HPDE6-E6E7 (cell line): ENCODE results near the gene ST6GALNAC2.
"Not testable (repeated sequence)": the region's sequence is repeated elsewhere in the genome, so short reads cannot be mapped to it uniquely, and the experiment has no call there.

ENCODE experiments used
- DNase-seq: peaks from one replicate; pipeline ENCODE4 v3.0.0; 2011; ENCODE audit warnings: missing footprints; ENCODE audit errors: extremely low spot score

The ST6GALNAC2 gene

GRCh38 chr17:76528528-76529223 lies 57.0 kb downstream of the ST6GALNAC2 start:
- DNase-seq, result no peak

GRCh38 chr17:76528156-76528527 lies 57.5 kb downstream of the ST6GALNAC2 start:
- DNase-seq, result no peak

- DNase-seq, result peak; percentile 61
These were observed 58.1 kb downstream of the ST6GALNAC2 start for GRCh38 chr17:76527430-76528111.

GRCh38 chr17:76527016-76527415 lies 58.6 kb downstream of the ST6GALNAC2 start:
- DNase-seq, result not testable (repeated sequence)

GRCh38 chr17:76525513-76525833 lies 60.2 kb downstream of the ST6GALNAC2 start:
- DNase-seq, result not testable (repeated sequence)

GRCh38 chr17:76524598-76525512 lies 60.8 kb downstream of the ST6GALNAC2 start:
- DNase-seq, result no peak

- DNase-seq, result peak; percentile 76
These were observed 62.3 kb downstream of the ST6GALNAC2 start for GRCh38 chr17:76523084-76524037.

- not testable (repeated sequence) for DNase-seq
These were observed 64.0 kb downstream of the ST6GALNAC2 start for GRCh38 chr17:76521683-76522082.

GRCh38 chr17:76521262-76521661 lies 64.4 kb downstream of the ST6GALNAC2 start:
- no peak for DNase-seq

- DNase-seq, result no peak
These were observed 66.4 kb downstream of the ST6GALNAC2 start for GRCh38 chr17:76519048-76519966.

- DNase-seq, result no peak
These were observed 68.0 kb downstream of the ST6GALNAC2 start for GRCh38 chr17:76517638-76518038.
